HEK293 (cell line): Measurements from ENCODE around the gene PEX16.

Experiments used
- CTCF ChIA-PET: fragments of 350-600 bp; formaldehyde crosslinking; extraction: SDS; loops from one replicate; lab custom pipeline; 2021; ENCODE audit warnings: antibody characterized with exemption; lab: Yijun Ruan, JAX
- POLR2A ChIA-PET: fragments of 300-600 bp; formaldehyde crosslinking; extraction: SDS; loops from one replicate; lab custom pipeline; 2020; ENCODE audit warnings: antibody characterized with exemption, inconsistent platforms; lab: Yijun Ruan, JAX
- H3K27ac ChIP-seq: fragments of 200-500 bp; sonication (Bioruptor generic); 2 replicates; pipeline ENCODE4 v1.5.1; 2014; ENCODE audit warnings: low read depth, low read length, control low read depth, inconsistent platforms; ENCODE audit errors: extremely low read depth
- H3K36me3 ChIP-seq, 2 experiments: fragments of 200-500 bp in 1 of 2; sonication (Bioruptor generic) in 1 of 2; 1 replicate in 1 of 2; 2 replicates in 1 of 2; pipeline ENCODE4 v1.5.1; 2014 to 2017; ENCODE audit warnings: inconsistent platforms in 2 of 2, low read length in 2 of 2; ENCODE audit not compliant: control insufficient read depth in 2 of 2, insufficient read depth in 1 of 2
- H3K4me1 ChIP-seq: fragments of 200-500 bp; sonication (Bioruptor generic); 2 replicates; pipeline ENCODE4 v1.5.1; 2014; ENCODE audit warnings: mild to moderate bottlenecking, low read length, inconsistent platforms; ENCODE audit not compliant: control insufficient read depth, insufficient read depth
- H3K4me3 ChIP-seq: 2 replicates; pipeline ENCODE4 v1.5.1; 2011; ENCODE audit warnings: low read depth, mild to moderate bottlenecking, control low read depth, low read length, moderate library complexity
- H3K9me3 ChIP-seq: fragments of 200-500 bp; sonication (Bioruptor generic); 2 replicates; pipeline ENCODE4 v1.5.1; 2014; ENCODE audit warnings: low read depth, low read length, inconsistent platforms; ENCODE audit not compliant: control insufficient read depth, insufficient read depth
- SCRT2 ChIP-seq: fragments of 450-650 bp; formaldehyde crosslinking; IDR thresholded peaks from 2 replicates; pipeline ENCODE4 v1.5.1; 2016; ENCODE audit warnings: missing biosample characterization, missing genetic modification characterization
- SETDB1 ChIP-seq: IDR thresholded peaks from one replicate; pipeline ENCODE4 v1.6.1; 2017; ENCODE audit warnings: mild to moderate bottlenecking, low read length, moderate library complexity, mixed read lengths; ENCODE audit not compliant: insufficient read length
- YY2 ChIP-seq: fragments of 450-650 bp; formaldehyde crosslinking; IDR thresholded peaks from 2 replicates; pipeline ENCODE4 v1.5.1; 2016; ENCODE audit warnings: missing biosample characterization, missing genetic modification characterization
- ZBTB21 ChIP-seq: fragments of 450-650 bp; formaldehyde crosslinking; IDR thresholded peaks from 2 replicates; pipeline ENCODE4 v1.5.1; 2017; ENCODE audit warnings: missing biosample characterization, missing genetic modification characterization
- ZFP37 ChIP-seq: fragments of 450-650 bp; formaldehyde crosslinking; IDR thresholded peaks from 2 replicates; pipeline ENCODE4 v1.5.1; 2016; ENCODE audit warnings: missing biosample characterization, missing genetic modification characterization
- ZNF146 ChIP-seq: fragments of 450-650 bp; formaldehyde crosslinking; IDR thresholded peaks from 2 replicates; pipeline ENCODE4 v1.5.1; 2016; ENCODE audit warnings: missing biosample characterization, missing genetic modification characterization
- ZNF274 ChIP-seq, 2 experiments: fragments of 200-500 bp in 1 of 2; fragments of 450-650 bp in 1 of 2; sonication (Bioruptor generic) in 1 of 2; formaldehyde crosslinking in 1 of 2; IDR thresholded peaks; 2 replicates each; pipeline versions ENCODE4 v1.5.1 to v1.6.1; 2014 to 2016; ENCODE audit warnings: borderline replicate concordance in 1 of 2, inconsistent platforms in 1 of 2, low read length in 1 of 2, missing biosample characterization in 1 of 2, missing genetic modification characterization in 1 of 2
- ZNF341 ChIP-seq: fragments of 450-650 bp; formaldehyde crosslinking; IDR thresholded peaks from 2 replicates; pipeline ENCODE4; 2016; ENCODE audit warnings: low read depth, missing biosample characterization, missing genetic modification characterization
- ZNF423 ChIP-seq: fragments of 450-650 bp; formaldehyde crosslinking; IDR thresholded peaks from 2 replicates; pipeline ENCODE4 v1.5.1; 2016; ENCODE audit warnings: missing biosample characterization, missing genetic modification characterization
- ZNF530 ChIP-seq: fragments of 450-650 bp; formaldehyde crosslinking; IDR thresholded peaks from 2 replicates; pipeline ENCODE4 v1.5.1; 2016; ENCODE audit warnings: low read depth, missing biosample characterization, missing genetic modification characterization
- ZNF560 ChIP-seq: fragments of 450-650 bp; formaldehyde crosslinking; IDR thresholded peaks from 2 replicates; pipeline ENCODE4 v1.5.1; 2017; ENCODE audit warnings: missing biosample characterization, missing genetic modification characterization, borderline replicate concordance
- ZNF561 ChIP-seq: fragments of 450-650 bp; IDR thresholded peaks from 2 replicates; pipeline ENCODE4 v1.5.1; 2018; ENCODE audit warnings: missing biosample characterization, missing genetic modification characterization, borderline replicate concordance
- ZNF654 ChIP-seq: fragments of 450-650 bp; formaldehyde crosslinking; IDR thresholded peaks from 2 replicates; pipeline ENCODE4 v1.5.1; 2016; ENCODE audit warnings: low read depth, missing biosample characterization, missing genetic modification characterization
- ZNF658 ChIP-seq: fragments of 450-650 bp; formaldehyde crosslinking; IDR thresholded peaks from 2 replicates; pipeline ENCODE4; 2016; ENCODE audit warnings: missing biosample characterization, missing genetic modification characterization
- ZNF747 ChIP-seq: fragments of 450-650 bp; formaldehyde crosslinking; IDR thresholded peaks from 2 replicates; pipeline ENCODE4 v1.5.1; 2016; ENCODE audit warnings: missing biosample characterization, missing genetic modification characterization
- ZNF76 ChIP-seq: fragments of 450-650 bp; formaldehyde crosslinking; IDR thresholded peaks from 2 replicates; pipeline ENCODE4; 2016; ENCODE audit warnings: low read depth, missing biosample characterization, missing genetic modification characterization, borderline replicate concordance
- TF ChIP-seq, protein P1 (sequence below): fragments of 450-650 bp; formaldehyde crosslinking; IDR thresholded peaks from 2 replicates; pipeline ENCODE4 v1.5.1; 2016; ENCODE audit warnings: missing biosample characterization, missing genetic modification characterization, low read depth
- TF ChIP-seq, protein P2 (sequence below): fragments of 450-650 bp; formaldehyde crosslinking; IDR thresholded peaks from 2 replicates; pipeline ENCODE4 v1.5.1; 2017; ENCODE audit warnings: missing biosample characterization, missing genetic modification characterization
- TF ChIP-seq, protein P3 (sequence below): fragments of 450-650 bp; formaldehyde crosslinking; IDR thresholded peaks from 2 replicates; pipeline ENCODE4 v1.5.1; 2017; ENCODE audit warnings: missing biosample characterization, missing genetic modification characterization
- TF ChIP-seq, protein P4 (sequence below): fragments of 450-650 bp; formaldehyde crosslinking; IDR thresholded peaks from 2 replicates; pipeline ENCODE4 v1.5.1; 2016; ENCODE audit warnings: missing biosample characterization, missing genetic modification characterization, low read depth

Gene PEX16

DNA sequence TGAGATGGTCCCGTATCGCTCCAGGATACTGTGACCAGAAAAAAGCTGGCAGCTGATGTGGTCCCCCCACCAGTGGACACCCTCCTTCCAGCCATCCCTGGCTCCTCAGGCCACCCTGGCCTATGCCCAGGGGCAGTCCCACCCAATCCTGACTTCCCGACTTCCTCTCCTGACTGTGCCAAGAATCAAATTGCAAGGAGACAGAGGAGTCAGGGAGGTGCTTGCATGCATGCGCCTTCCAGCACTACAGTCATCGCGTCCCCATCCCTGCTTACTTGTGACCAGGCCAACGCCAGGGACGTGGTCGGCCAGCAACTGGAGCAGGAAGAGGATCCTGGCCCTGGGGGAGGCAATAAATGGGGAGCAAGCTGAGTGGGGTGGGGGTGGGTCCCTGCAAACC, 7.1 kb downstream of the PEX16 start:
- TF ChIP-seq ZNF561 (tag by site-specific recombination) (no peak), ZNF76 (tag by site-specific recombination) (no peak), ZBTB21 (tag by site-specific recombination) (no peak), ZNF560 (tag by site-specific recombination) (no peak), ZNF747 (tag by site-specific recombination) (no peak), ZNF274 (IDR thresholded peaks at IDR 0.05; ENCODE audit: low read length) (no peak), ZNF274 (tag by site-specific recombination; IDR thresholded peaks at IDR 0.05; ENCODE audit: borderline replicate concordance) (no peak), ZNF423 (tag by site-specific recombination) (no peak), ZNF146 (no peak), ZNF341 (no peak), ZNF658 (tag by site-specific recombination) (no peak), ZNF530 (tag by site-specific recombination) (no peak), SETDB1 (no peak), YY2 (tag by site-specific recombination) (no peak), ZNF654 (tag by site-specific recombination) (no peak), SCRT2 (tag by site-specific recombination) (no peak), ZFP37 (tag by site-specific recombination) (no peak)
- TF ChIP-seq, protein P1, sequence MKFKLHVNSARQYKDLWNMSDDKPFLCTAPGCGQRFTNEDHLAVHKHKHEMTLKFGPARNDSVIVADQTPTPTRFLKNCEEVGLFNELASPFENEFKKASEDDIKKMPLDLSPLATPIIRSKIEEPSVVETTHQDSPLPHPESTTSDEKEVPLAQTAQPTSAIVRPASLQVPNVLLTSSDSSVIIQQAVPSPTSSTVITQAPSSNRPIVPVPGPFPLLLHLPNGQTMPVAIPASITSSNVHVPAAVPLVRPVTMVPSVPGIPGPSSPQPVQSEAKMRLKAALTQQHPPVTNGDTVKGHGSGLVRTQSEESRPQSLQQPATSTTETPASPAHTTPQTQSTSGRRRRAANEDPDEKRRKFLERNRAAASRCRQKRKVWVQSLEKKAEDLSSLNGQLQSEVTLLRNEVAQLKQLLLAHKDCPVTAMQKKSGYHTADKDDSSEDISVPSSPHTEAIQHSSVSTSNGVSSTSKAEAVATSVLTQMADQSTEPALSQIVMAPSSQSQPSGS (tag by site-specific recombination), result no peak
- TF ChIP-seq, protein P2, sequence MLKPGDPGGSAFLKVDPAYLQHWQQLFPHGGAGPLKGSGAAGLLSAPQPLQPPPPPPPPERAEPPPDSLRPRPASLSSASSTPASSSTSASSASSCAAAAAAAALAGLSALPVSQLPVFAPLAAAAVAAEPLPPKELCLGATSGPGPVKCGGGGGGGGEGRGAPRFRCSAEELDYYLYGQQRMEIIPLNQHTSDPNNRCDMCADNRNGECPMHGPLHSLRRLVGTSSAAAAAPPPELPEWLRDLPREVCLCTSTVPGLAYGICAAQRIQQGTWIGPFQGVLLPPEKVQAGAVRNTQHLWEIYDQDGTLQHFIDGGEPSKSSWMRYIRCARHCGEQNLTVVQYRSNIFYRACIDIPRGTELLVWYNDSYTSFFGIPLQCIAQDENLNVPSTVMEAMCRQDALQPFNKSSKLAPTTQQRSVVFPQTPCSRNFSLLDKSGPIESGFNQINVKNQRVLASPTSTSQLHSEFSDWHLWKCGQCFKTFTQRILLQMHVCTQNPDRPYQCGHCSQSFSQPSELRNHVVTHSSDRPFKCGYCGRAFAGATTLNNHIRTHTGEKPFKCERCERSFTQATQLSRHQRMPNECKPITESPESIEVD, result no peak
- TF ChIP-seq, protein P3, sequence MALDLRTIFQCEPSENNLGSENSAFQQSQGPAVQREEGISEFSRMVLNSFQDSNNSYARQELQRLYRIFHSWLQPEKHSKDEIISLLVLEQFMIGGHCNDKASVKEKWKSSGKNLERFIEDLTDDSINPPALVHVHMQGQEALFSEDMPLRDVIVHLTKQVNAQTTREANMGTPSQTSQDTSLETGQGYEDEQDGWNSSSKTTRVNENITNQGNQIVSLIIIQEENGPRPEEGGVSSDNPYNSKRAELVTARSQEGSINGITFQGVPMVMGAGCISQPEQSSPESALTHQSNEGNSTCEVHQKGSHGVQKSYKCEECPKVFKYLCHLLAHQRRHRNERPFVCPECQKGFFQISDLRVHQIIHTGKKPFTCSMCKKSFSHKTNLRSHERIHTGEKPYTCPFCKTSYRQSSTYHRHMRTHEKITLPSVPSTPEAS (tag by site-specific recombination), result no peak
- TF ChIP-seq, protein P4, sequence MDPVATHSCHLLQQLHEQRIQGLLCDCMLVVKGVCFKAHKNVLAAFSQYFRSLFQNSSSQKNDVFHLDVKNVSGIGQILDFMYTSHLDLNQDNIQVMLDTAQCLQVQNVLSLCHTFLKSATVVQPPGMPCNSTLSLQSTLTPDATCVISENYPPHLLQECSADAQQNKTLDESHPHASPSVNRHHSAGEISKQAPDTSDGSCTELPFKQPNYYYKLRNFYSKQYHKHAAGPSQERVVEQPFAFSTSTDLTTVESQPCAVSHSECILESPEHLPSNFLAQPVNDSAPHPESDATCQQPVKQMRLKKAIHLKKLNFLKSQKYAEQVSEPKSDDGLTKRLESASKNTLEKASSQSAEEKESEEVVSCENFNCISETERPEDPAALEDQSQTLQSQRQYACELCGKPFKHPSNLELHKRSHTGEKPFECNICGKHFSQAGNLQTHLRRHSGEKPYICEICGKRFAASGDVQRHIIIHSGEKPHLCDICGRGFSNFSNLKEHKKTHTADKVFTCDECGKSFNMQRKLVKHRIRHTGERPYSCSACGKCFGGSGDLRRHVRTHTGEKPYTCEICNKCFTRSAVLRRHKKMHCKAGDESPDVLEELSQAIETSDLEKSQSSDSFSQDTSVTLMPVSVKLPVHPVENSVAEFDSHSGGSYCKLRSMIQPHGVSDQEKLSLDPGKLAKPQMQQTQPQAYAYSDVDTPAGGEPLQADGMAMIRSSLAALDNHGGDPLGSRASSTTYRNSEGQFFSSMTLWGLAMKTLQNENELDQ (tag by site-specific recombination), result no peak
- ChIA-PET CTCF (no interaction called here), POLR2A (no interaction called here)
- H3K4me1 ChIP-seq, result no peaks in the 10 kb centered on the region
- H3K27ac ChIP-seq, result no peak overlapping the region
- H3K9me3 ChIP-seq, result no peaks in the 10 kb centered on the region
- peaks cover 0 to 54% of the 10 kb centered on the region in 2 experiments; a peak in 2 of 3 replicates for H3K36me3 ChIP-seq
- H3K4me3 ChIP-seq, result no peak overlapping the region
